Mesothelial cell of epicardium (in vitro differentiated cells): Measurements from ENCODE around the gene ATXN10. TPM values are rescaled to one million over a fixed set of nuclear protein-coding genes. Genes with fewer than 3 reads are reported as not detected.
"Not testable (repeated sequence)": the region's sequence is repeated elsewhere in the genome, so short reads cannot be mapped to it uniquely, and the experiment has no call there.

ENCODE experiments used
- DNase-seq, 2 experiments: peaks; one replicate each; pipeline ENCODE4 v3.0.0; 2021; ENCODE audit warnings: low spot score in 2 of 2; ENCODE audit not compliant: unreplicated experiment in 2 of 2
- H3K27ac Mint-ChIP-seq: 2 replicates; pipeline ENCODE4 v1.8.0; 2021; ENCODE audit warnings: mixed read lengths
- H3K27me3 Mint-ChIP-seq: 2 replicates; pipeline ENCODE4 v1.8.0; 2021; ENCODE audit warnings: low read depth, mixed read lengths
- H3K36me3 Mint-ChIP-seq: 2 replicates; pipeline ENCODE4 v1.8.0; 2021; ENCODE audit warnings: mixed read lengths
- H3K4me1 Mint-ChIP-seq: 2 replicates; pipeline ENCODE4 v1.8.0; 2021; ENCODE audit warnings: mixed read lengths
- H3K4me3 Mint-ChIP-seq: 2 replicates; pipeline ENCODE4 v1.8.0; 2021; ENCODE audit warnings: mild to moderate bottlenecking, moderate library complexity, mixed read lengths
- H3K9me3 Mint-ChIP-seq: 2 replicates; pipeline ENCODE4 v1.8.0; 2021; ENCODE audit warnings: mixed read lengths
- total RNA-seq: library from RNA; stranded (reverse); gene quantifications from 3 replicates; pipeline ENCODE4 v1.2.1, GENCODE V29; 2021
- TF ChIP-seq, protein P1 (sequence below): fragments of 200-600 bp; sonication (generic); IDR thresholded peaks from one replicate; pipeline ENCODE4 v1.5.0; 2021; ENCODE audit warnings: antibody characterized with exemption; ENCODE audit not compliant: unreplicated experiment

Gene ATXN10
- total RNA-seq, 1 donor from 2014 or later = 237 TPM

DNA sequence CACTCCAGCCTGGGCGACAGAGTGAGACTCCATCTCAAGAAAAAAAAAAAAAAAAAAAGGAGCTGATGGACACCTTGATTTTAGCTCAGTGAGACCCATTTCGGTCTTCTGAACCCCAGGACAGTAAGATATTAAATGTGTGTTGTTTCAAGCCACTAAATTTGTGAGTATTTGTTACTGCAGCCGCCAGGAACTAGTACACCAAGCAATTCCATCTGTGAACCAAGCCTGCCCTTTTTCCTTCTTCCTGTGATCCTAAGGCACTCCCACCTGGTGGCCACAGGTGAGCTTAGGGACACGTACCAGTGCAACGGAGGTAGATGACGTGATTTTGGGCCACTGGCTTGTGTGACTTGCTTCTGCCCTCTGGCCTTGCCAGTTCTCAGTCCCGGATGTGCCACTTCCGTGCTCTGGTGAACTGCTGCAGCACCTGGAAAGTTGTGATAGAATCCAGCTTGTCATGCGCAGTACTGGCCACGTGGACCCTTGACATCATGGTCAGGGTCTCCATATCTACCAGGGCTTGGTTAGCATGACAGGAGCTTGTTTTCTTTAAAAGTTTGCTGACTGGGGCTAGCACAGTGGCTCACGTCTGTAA, 19.6 kb upstream of the ATXN10 start:
- Mint-ChIP-seq H3K4me1 (peaks cover 7% of the 10 kb centered on the region), H3K27me3 (peaks cover 3% of the 10 kb centered on the region), H3K4me3 (no peak overlapping the region), H3K9me3 (peaks cover 5% of the 10 kb centered on the region), H3K36me3 (peaks cover 2% of the 10 kb centered on the region), H3K27ac (no peak overlapping the region)
- DNase-seq = no peak
- TF ChIP-seq, protein P1, sequence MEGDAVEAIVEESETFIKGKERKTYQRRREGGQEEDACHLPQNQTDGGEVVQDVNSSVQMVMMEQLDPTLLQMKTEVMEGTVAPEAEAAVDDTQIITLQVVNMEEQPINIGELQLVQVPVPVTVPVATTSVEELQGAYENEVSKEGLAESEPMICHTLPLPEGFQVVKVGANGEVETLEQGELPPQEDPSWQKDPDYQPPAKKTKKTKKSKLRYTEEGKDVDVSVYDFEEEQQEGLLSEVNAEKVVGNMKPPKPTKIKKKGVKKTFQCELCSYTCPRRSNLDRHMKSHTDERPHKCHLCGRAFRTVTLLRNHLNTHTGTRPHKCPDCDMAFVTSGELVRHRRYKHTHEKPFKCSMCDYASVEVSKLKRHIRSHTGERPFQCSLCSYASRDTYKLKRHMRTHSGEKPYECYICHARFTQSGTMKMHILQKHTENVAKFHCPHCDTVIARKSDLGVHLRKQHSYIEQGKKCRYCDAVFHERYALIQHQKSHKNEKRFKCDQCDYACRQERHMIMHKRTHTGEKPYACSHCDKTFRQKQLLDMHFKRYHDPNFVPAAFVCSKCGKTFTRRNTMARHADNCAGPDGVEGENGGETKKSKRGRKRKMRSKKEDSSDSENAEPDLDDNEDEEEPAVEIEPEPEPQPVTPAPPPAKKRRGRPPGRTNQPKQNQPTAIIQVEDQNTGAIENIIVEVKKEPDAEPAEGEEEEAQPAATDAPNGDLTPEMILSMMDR = no peak

DNA sequence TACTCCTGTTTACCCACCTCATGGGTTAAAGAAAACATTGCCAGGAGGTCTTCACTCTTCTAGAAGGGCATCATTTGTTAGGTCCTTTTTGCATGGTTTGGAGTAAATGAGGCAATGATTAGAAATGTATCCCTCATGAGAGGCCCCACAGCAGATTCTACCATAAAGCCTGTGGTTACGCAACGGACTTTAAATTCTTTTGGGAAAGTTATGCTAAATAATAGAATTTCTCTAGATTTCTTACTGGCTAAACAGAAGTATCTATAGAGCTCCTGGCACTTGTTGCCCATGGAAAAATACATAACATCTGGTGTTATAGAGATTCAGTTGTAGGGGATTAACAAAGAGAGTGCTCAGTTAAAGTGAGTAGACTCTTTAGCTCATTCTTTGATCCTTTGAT, 15.1 kb upstream of the ATXN10 start:
- Mint-ChIP-seq H3K4me1 (peaks cover 7% of the 10 kb centered on the region), H3K9me3 (no peaks in the 10 kb centered on the region), H3K4me3 (no peak overlapping the region), H3K36me3 (no peaks in the 10 kb centered on the region), H3K27me3 (no peaks in the 10 kb centered on the region), H3K27ac (no peak overlapping the region)
- TF ChIP-seq, protein P1 = no peak
- no peak for DNase-seq

DNA sequence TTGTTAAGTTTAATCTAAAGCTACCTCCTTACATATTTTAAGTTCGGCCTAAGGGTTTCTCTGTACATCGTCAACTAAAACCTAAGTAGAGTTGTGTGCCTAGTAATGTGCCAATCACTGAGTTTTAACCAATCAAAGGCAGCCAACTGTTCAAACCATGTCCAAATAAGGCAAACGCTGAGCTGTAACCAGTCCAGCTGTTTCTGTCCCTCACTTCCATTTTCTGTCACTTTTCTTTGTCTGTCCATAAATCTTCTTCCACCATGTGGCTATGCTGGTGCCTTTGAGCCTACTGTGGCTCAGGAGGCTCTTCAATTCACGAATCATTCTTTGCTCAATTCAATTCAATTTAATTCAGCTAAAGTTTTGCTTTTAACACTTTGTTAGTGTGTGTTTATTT, 13.9 kb upstream of the ATXN10 start:
- Mint-ChIP-seq H3K27me3 (no peaks in the 10 kb centered on the region), H3K27ac (no peak overlapping the region), H3K4me1 (peaks cover 7% of the 10 kb centered on the region), H3K36me3 (no peaks in the 10 kb centered on the region), H3K9me3 (peaks cover 9% of the 10 kb centered on the region), H3K4me3 (no peak overlapping the region)
- TF ChIP-seq, protein P1 = no peak
- no peak for DNase-seq

DNA sequence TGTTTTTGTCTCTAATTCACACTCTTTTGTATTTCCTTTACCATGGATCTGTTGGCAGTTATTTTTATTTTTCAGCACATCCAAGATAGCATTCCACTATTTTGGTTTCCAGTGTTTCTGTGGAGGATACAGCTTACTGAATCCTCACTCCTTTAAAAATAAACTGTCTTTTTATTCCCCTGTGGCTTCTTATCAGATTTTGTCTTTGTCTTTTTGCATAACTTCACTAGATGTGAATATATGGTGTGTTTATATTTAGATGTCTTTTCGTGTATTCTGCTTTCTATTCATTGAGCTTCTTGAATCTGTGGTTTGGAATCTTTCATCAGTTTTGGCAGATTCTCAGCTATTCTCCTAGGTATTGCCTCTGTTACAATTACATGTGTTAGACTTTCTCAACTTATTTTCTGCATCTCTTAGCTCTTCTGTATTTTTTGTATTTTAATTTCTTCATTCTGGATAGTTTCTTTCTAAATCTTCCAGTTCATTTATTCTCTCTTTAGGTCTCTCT, 7.4 kb upstream of the ATXN10 start:
- H3K9me3 Mint-ChIP-seq = peaks cover 14% of the 10 kb centered on the region
- no peak overlapping the region for H3K4me3 Mint-ChIP-seq
- TF ChIP-seq, protein P1 = no peak
- DNase-seq = no peak
- no peak overlapping the region for H3K27ac Mint-ChIP-seq
- peaks cover 4% of the 10 kb centered on the region for H3K27me3 Mint-ChIP-seq
- H3K36me3 Mint-ChIP-seq = no peaks in the 10 kb centered on the region
- H3K4me1 Mint-ChIP-seq = no peaks in the 10 kb centered on the region

DNA sequence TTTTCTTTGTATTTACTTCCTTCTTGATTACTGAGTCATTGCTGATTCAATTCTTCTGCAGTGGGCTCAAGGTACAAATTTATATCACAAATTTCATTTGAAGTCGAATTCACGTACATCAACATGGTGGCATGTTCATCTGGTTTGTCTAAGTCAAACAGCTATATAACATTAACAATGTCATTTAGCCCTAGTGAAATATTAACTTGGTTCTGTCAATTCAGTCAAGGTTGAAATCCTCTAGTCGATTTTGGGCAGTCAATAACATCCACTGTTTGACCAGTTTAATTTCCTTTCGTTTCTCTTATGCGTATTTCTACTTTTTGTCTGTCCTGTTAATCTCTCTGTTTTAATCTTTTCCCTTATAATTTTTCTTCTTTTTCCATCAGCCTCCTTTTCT, 4.1 kb upstream of the ATXN10 start:
- Mint-ChIP-seq H3K4me3 (no peak overlapping the region), H3K27me3 (peaks cover 4% of the 10 kb centered on the region), H3K4me1 (peaks cover 7% of the 10 kb centered on the region), H3K27ac (no peak overlapping the region), H3K9me3 (peaks cover 5% of the 10 kb centered on the region), H3K36me3 (no peaks in the 10 kb centered on the region)
- no peak for DNase-seq
- TF ChIP-seq, protein P1 = no peak

DNA sequence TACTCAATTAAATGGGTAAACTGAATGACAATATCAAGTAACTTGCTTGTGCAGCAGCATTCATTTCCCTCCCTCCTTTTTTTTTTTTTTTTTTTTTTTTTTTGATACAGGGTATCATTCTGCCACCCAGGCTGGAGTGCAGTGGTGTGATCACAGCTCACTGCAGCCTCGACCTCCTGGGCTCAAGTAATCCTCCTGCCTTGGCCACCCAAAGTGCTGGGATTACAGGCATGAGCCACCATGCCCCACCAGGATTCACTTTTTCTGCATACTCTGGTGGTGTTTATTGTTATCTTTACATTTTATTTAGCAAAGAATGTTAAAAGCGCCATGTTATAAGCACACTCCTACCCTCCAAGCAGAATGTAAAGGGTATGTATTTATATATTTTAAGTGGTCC, 1.3 kb upstream of the ATXN10 start:
- not testable (repeated sequence) for H3K36me3 Mint-ChIP-seq, H3K27ac Mint-ChIP-seq, H3K9me3 Mint-ChIP-seq, H3K27me3 Mint-ChIP-seq, DNase-seq, H3K4me3 Mint-ChIP-seq
- H3K4me1 Mint-ChIP-seq = peaks cover 29% of the 10 kb centered on the region
